ENCODE data around the gene IL17B.
"Not testable (repeated sequence)": the region's sequence is repeated elsewhere in the genome, so short reads cannot be mapped to it uniquely, and the experiment has no call there.

The IL17B gene

GRCh38 chr5:149399775-149400174, 20.7 kb upstream of the IL17B start:
- H3K27ac ChIP-seq (ENCODE audit: insufficient read depth, low read length, poor library complexity, severe bottlenecking), result no peak overlapping the region
- H3K4me1 ChIP-seq (ENCODE audit: control insufficient read depth, insufficient read depth, low read length, poor library complexity, severe bottlenecking), result no peaks in the 10 kb centered on the region
- no peak for DNase-seq
- no peaks in the 10 kb centered on the region for H3K9me3 ChIP-seq (ENCODE audit: control insufficient read depth, low read length)
- H3K27me3 ChIP-seq (replicated peaks; ENCODE audit: control insufficient read depth, insufficient read depth, low read length, poor library complexity, severe bottlenecking), result no peaks in the 10 kb centered on the region
- no peak overlapping the region for H3K4me3 ChIP-seq (ENCODE audit: insufficient read depth, low read depth, low read length, poor library complexity, severe bottlenecking)
- no peaks in the 10 kb centered on the region for H3K36me3 ChIP-seq (ENCODE audit: control insufficient read depth, insufficient read depth, low read length)

GRCh38 chr5:149398747-149399266, 19.7 kb upstream of the IL17B start:
- H3K4me3 ChIP-seq (ENCODE audit: insufficient read depth, low read depth, low read length, poor library complexity, severe bottlenecking); DNase-seq; H3K9me3 ChIP-seq (ENCODE audit: control insufficient read depth, low read length); H3K27me3 ChIP-seq (replicated peaks; ENCODE audit: control insufficient read depth, insufficient read depth, low read length, poor library complexity, severe bottlenecking); H3K27ac ChIP-seq (ENCODE audit: insufficient read depth, low read length, poor library complexity, severe bottlenecking); H3K36me3 ChIP-seq (ENCODE audit: control insufficient read depth, insufficient read depth, low read length); H3K4me1 ChIP-seq (ENCODE audit: control insufficient read depth, insufficient read depth, low read length, poor library complexity, severe bottlenecking): not testable (repeated sequence)

- Histone ChIP-seq H3K4me1 (ENCODE audit: control insufficient read depth, insufficient read depth, low read length, poor library complexity, severe bottlenecking) (no peaks in the 10 kb centered on the region), H3K36me3 (ENCODE audit: control insufficient read depth, insufficient read depth, low read length) (no peaks in the 10 kb centered on the region), H3K27ac (ENCODE audit: insufficient read depth, low read length, poor library complexity, severe bottlenecking) (no peak overlapping the region), H3K27me3 (replicated peaks; ENCODE audit: control insufficient read depth, insufficient read depth, low read length, poor library complexity, severe bottlenecking) (no peaks in the 10 kb centered on the region), H3K9me3 (ENCODE audit: control insufficient read depth, low read length) (no peaks in the 10 kb centered on the region), H3K4me3 (ENCODE audit: insufficient read depth, low read depth, low read length, poor library complexity, severe bottlenecking) (no peak overlapping the region)
- DNase-seq, result no peak
Measured at GRCh38 chr5:149397530-149397929, 18.4 kb upstream of the IL17B start.

- H3K4me3 ChIP-seq (ENCODE audit: insufficient read depth, low read depth, low read length, poor library complexity, severe bottlenecking); H3K36me3 ChIP-seq (ENCODE audit: control insufficient read depth, insufficient read depth, low read length): not testable (repeated sequence)
Measured at GRCh38 chr5:149394996-149395395, 15.9 kb upstream of the IL17B start.

GRCh38 chr5:149392718-149393117, 13.6 kb upstream of the IL17B start:
- Histone ChIP-seq H3K36me3 (ENCODE audit: control insufficient read depth, insufficient read depth, low read length) (no peaks in the 10 kb centered on the region), H3K9me3 (ENCODE audit: control insufficient read depth, low read length) (no peaks in the 10 kb centered on the region), H3K4me1 (ENCODE audit: control insufficient read depth, insufficient read depth, low read length, poor library complexity, severe bottlenecking) (no peaks in the 10 kb centered on the region), H3K27ac (ENCODE audit: insufficient read depth, low read length, poor library complexity, severe bottlenecking) (no peak overlapping the region), H3K27me3 (replicated peaks; ENCODE audit: control insufficient read depth, insufficient read depth, low read length, poor library complexity, severe bottlenecking) (no peaks in the 10 kb centered on the region), H3K4me3 (ENCODE audit: insufficient read depth, low read depth, low read length, poor library complexity, severe bottlenecking) (no peak overlapping the region)
- DNase-seq, result no peak

More at GRCh38 chr5:149394996-149395395, 15.9 kb upstream of the IL17B start:
- H3K9me3 ChIP-seq (ENCODE audit: control insufficient read depth, low read length); H3K27ac ChIP-seq (ENCODE audit: insufficient read depth, low read length, poor library complexity, severe bottlenecking); H3K27me3 ChIP-seq (replicated peaks; ENCODE audit: control insufficient read depth, insufficient read depth, low read length, poor library complexity, severe bottlenecking); DNase-seq; H3K4me1 ChIP-seq (ENCODE audit: control insufficient read depth, insufficient read depth, low read length, poor library complexity, severe bottlenecking): not testable (repeated sequence)

GRCh38 chr5:149391524-149391923, 12.4 kb upstream of the IL17B start:
- H3K27me3 ChIP-seq (replicated peaks; ENCODE audit: control insufficient read depth, insufficient read depth, low read length, poor library complexity, severe bottlenecking), result no peaks in the 10 kb centered on the region
- no peak for DNase-seq

GRCh38 chr5:149391076-149391475, 12.0 kb upstream of the IL17B start:
- DNase-seq; H3K36me3 ChIP-seq (ENCODE audit: control insufficient read depth, insufficient read depth, low read length); H3K9me3 ChIP-seq (ENCODE audit: control insufficient read depth, low read length); H3K27ac ChIP-seq (ENCODE audit: insufficient read depth, low read length, poor library complexity, severe bottlenecking); H3K4me1 ChIP-seq (ENCODE audit: control insufficient read depth, insufficient read depth, low read length, poor library complexity, severe bottlenecking); H3K27me3 ChIP-seq (replicated peaks; ENCODE audit: control insufficient read depth, insufficient read depth, low read length, poor library complexity, severe bottlenecking); H3K4me3 ChIP-seq (ENCODE audit: insufficient read depth, low read depth, low read length, poor library complexity, severe bottlenecking): not testable (repeated sequence)

More at GRCh38 chr5:149391524-149391923, 12.4 kb upstream of the IL17B start:
- Histone ChIP-seq H3K9me3 (ENCODE audit: control insufficient read depth, low read length) (no peaks in the 10 kb centered on the region), H3K27ac (ENCODE audit: insufficient read depth, low read length, poor library complexity, severe bottlenecking) (no peak overlapping the region), H3K36me3 (ENCODE audit: control insufficient read depth, insufficient read depth, low read length) (no peaks in the 10 kb centered on the region), H3K4me1 (ENCODE audit: control insufficient read depth, insufficient read depth, low read length, poor library complexity, severe bottlenecking) (no peaks in the 10 kb centered on the region), H3K4me3 (ENCODE audit: insufficient read depth, low read depth, low read length, poor library complexity, severe bottlenecking) (no peak overlapping the region)

GRCh38 chr5:149389552-149390495, 10.7 kb upstream of the IL17B start:
- H3K27ac ChIP-seq (ENCODE audit: insufficient read depth, low read length, poor library complexity, severe bottlenecking), result no peak overlapping the region
- no peaks in the 10 kb centered on the region for H3K27me3 ChIP-seq (replicated peaks; ENCODE audit: control insufficient read depth, insufficient read depth, low read length, poor library complexity, severe bottlenecking)
- H3K9me3 ChIP-seq (ENCODE audit: control insufficient read depth, low read length), result no peaks in the 10 kb centered on the region

GRCh38 chr5:149388498-149389190, 9.6 kb upstream of the IL17B start:
- H3K36me3 ChIP-seq (ENCODE audit: control insufficient read depth, insufficient read depth, low read length), result no peaks in the 10 kb centered on the region
- no peaks in the 10 kb centered on the region for H3K27me3 ChIP-seq (replicated peaks; ENCODE audit: control insufficient read depth, insufficient read depth, low read length, poor library complexity, severe bottlenecking)
- H3K4me3 ChIP-seq (ENCODE audit: insufficient read depth, low read depth, low read length, poor library complexity, severe bottlenecking), result no peak overlapping the region
- DNase-seq, result no peak
- H3K9me3 ChIP-seq (ENCODE audit: control insufficient read depth, low read length), result no peaks in the 10 kb centered on the region
- H3K4me1 ChIP-seq (ENCODE audit: control insufficient read depth, insufficient read depth, low read length, poor library complexity, severe bottlenecking), result no peaks in the 10 kb centered on the region
- H3K27ac ChIP-seq (ENCODE audit: insufficient read depth, low read length, poor library complexity, severe bottlenecking), result no peak overlapping the region

More at GRCh38 chr5:149389552-149390495, 10.7 kb upstream of the IL17B start:
- no peak for DNase-seq
- no peaks in the 10 kb centered on the region for H3K4me1 ChIP-seq (ENCODE audit: control insufficient read depth, insufficient read depth, low read length, poor library complexity, severe bottlenecking)
- H3K4me3 ChIP-seq (ENCODE audit: insufficient read depth, low read depth, low read length, poor library complexity, severe bottlenecking), result no peak overlapping the region
- H3K36me3 ChIP-seq (ENCODE audit: control insufficient read depth, insufficient read depth, low read length), result no peaks in the 10 kb centered on the region

- Histone ChIP-seq H3K36me3 (ENCODE audit: control insufficient read depth, insufficient read depth, low read length) (no peaks in the 10 kb centered on the region), H3K4me1 (ENCODE audit: control insufficient read depth, insufficient read depth, low read length, poor library complexity, severe bottlenecking) (no peaks in the 10 kb centered on the region), H3K27me3 (replicated peaks; ENCODE audit: control insufficient read depth, insufficient read depth, low read length, poor library complexity, severe bottlenecking) (no peaks in the 10 kb centered on the region), H3K27ac (ENCODE audit: insufficient read depth, low read length, poor library complexity, severe bottlenecking) (no peak overlapping the region), H3K9me3 (ENCODE audit: control insufficient read depth, low read length) (no peaks in the 10 kb centered on the region), H3K4me3 (ENCODE audit: insufficient read depth, low read depth, low read length, poor library complexity, severe bottlenecking) (no peak overlapping the region)
- no peak for DNase-seq
Measured at GRCh38 chr5:149387982-149388381, 8.9 kb upstream of the IL17B start.

All from effector memory CD4-positive, alpha-beta T cell (primary cell).